Neural cell (in vitro differentiated cells): ENCODE results near the gene ABHD5.

Experiments used
- TF ChIP-seq, protein P1 (sequence below): fragments of 450-650 bp; IDR thresholded peaks from 2 replicates; pipeline ENCODE4 v1.5.1; 2014; ENCODE audit warnings: antibody characterized with exemption, mild to moderate bottlenecking, moderate library complexity; ENCODE audit not compliant: poor library complexity, severe bottlenecking
- TF ChIP-seq, protein P2 (sequence below): IDR thresholded peaks from 2 replicates; pipeline ENCODE4 v1.6.1; 2012; ENCODE audit warnings: borderline replicate concordance

DNA sequence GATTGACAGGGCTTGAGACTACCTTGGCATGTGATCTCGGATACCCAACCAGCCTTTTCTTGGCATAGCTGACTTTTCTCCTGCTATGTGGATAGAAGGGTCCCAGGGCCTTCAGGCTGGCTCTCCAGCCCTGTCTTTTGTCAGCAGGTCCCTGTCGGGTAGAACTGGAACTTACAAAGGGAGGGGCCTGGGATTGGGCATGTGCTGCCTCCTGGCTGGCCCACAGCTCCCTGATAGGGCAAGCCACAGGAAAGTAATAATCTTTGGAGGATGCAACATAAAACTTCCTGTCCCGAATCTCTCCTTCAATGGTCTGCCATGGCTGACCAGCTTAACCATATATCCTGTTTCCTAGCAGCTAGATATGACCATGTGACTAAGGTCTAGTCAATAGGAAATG lies 89.1 kb downstream of the ABHD5 start:
- TF ChIP-seq, protein P1, sequence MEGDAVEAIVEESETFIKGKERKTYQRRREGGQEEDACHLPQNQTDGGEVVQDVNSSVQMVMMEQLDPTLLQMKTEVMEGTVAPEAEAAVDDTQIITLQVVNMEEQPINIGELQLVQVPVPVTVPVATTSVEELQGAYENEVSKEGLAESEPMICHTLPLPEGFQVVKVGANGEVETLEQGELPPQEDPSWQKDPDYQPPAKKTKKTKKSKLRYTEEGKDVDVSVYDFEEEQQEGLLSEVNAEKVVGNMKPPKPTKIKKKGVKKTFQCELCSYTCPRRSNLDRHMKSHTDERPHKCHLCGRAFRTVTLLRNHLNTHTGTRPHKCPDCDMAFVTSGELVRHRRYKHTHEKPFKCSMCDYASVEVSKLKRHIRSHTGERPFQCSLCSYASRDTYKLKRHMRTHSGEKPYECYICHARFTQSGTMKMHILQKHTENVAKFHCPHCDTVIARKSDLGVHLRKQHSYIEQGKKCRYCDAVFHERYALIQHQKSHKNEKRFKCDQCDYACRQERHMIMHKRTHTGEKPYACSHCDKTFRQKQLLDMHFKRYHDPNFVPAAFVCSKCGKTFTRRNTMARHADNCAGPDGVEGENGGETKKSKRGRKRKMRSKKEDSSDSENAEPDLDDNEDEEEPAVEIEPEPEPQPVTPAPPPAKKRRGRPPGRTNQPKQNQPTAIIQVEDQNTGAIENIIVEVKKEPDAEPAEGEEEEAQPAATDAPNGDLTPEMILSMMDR, result no peak
- TF ChIP-seq, protein P2, sequence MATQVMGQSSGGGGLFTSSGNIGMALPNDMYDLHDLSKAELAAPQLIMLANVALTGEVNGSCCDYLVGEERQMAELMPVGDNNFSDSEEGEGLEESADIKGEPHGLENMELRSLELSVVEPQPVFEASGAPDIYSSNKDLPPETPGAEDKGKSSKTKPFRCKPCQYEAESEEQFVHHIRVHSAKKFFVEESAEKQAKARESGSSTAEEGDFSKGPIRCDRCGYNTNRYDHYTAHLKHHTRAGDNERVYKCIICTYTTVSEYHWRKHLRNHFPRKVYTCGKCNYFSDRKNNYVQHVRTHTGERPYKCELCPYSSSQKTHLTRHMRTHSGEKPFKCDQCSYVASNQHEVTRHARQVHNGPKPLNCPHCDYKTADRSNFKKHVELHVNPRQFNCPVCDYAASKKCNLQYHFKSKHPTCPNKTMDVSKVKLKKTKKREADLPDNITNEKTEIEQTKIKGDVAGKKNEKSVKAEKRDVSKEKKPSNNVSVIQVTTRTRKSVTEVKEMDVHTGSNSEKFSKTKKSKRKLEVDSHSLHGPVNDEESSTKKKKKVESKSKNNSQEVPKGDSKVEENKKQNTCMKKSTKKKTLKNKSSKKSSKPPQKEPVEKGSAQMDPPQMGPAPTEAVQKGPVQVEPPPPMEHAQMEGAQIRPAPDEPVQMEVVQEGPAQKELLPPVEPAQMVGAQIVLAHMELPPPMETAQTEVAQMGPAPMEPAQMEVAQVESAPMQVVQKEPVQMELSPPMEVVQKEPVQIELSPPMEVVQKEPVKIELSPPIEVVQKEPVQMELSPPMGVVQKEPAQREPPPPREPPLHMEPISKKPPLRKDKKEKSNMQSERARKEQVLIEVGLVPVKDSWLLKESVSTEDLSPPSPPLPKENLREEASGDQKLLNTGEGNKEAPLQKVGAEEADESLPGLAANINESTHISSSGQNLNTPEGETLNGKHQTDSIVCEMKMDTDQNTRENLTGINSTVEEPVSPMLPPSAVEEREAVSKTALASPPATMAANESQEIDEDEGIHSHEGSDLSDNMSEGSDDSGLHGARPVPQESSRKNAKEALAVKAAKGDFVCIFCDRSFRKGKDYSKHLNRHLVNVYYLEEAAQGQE, result no peak
